Astrocyte of the spinal cord (primary cell): ENCODE measurements around the gene TRIM66.

Source experiments
- DNase-seq: peaks from one replicate; pipeline ENCODE4 v3.0.0; 2011; ENCODE audit warnings: low read depth, low spot score
- H3K4me3 ChIP-seq: 2 replicates; pipeline ENCODE4 v1.5.1; 2011; ENCODE audit warnings: low read depth, mild to moderate bottlenecking, low read length, moderate library complexity
- in situ Hi-C: cut with HindIII; loops from 2 replicates; pipeline ENCODE4 v1.10.0; 2017; ENCODE audit warnings: low sequenced_read_pairs
- TF ChIP-seq, protein P1 (sequence below): IDR thresholded peaks from 2 replicates; pipeline ENCODE4 v1.5.1; 2012; ENCODE audit warnings: low read depth, mild to moderate bottlenecking, low read length, inconsistent platforms

TRIM66 gene

DNA sequence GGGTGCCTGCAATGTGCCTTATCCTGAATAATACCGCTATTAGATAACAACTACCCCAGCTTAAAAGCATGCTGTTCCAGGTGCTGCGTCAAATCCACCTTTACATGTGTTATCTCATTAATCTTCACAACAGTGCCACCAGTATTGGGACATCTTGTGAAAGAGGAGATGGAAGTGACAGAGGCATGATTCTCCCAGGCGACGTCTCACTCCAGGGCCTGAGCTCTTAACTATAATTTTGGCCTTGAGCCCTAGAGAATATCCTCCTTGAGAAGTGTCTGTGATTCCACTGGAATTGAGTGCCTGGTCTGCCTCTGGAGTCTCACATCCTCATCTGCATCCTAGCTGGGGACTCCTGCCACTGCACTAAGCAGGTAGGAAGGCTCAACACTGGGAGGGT lies 43.9 kb upstream of the TRIM66 start:
- no peak overlapping the region for H3K4me3 ChIP-seq
- in situ Hi-C loops, result no loop called here
- no peak for DNase-seq
- TF ChIP-seq, protein P1, sequence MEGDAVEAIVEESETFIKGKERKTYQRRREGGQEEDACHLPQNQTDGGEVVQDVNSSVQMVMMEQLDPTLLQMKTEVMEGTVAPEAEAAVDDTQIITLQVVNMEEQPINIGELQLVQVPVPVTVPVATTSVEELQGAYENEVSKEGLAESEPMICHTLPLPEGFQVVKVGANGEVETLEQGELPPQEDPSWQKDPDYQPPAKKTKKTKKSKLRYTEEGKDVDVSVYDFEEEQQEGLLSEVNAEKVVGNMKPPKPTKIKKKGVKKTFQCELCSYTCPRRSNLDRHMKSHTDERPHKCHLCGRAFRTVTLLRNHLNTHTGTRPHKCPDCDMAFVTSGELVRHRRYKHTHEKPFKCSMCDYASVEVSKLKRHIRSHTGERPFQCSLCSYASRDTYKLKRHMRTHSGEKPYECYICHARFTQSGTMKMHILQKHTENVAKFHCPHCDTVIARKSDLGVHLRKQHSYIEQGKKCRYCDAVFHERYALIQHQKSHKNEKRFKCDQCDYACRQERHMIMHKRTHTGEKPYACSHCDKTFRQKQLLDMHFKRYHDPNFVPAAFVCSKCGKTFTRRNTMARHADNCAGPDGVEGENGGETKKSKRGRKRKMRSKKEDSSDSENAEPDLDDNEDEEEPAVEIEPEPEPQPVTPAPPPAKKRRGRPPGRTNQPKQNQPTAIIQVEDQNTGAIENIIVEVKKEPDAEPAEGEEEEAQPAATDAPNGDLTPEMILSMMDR, result no peak

DNA sequence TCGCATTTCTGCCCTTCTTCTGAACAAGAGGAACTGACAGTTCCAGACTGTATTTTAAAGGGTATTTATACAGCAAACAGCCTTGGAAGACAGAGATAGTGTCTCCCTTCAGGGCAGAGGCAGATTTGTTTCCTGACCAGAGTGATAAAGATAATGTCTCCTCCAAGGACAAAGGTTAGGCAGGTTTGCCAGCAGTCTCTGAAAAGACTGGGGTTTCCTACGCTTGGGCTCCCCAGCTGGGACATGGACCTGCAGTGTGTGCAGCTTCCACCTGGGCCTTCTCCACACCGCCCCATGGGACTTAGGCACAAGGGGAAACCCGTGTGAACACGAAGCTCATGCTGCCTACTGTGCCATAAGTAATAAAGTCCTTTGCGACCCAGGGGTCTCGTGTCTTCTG lies 42.2 kb upstream of the TRIM66 start:
- in situ Hi-C loops, result no loop called here
- TF ChIP-seq, protein P1, result no peak

DNA sequence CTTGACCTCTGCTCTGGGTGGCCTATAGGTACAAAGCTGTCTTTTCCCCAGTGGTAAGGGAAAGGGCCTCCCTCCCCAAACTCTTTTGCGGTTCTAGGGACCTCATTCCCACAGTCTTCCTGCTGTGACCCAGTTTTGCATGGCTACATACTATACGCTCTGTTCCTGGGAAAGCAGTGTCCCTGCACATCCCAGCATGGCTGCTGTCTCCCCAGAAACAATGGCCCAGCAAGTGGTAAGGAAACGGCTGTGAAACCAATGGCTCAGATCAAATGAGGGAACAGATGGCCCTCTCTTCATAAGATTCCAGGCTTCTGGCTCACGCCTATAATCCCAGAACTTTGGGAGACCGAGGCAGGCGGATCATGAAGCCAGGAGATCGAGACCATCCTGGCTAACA lies 41.2 kb upstream of the TRIM66 start:
- H3K4me3 ChIP-seq, result no peak overlapping the region
- TF ChIP-seq, protein P1, result no peak
- DNase-seq, result no peak
- in situ Hi-C loops, result no loop called here

More for the DNA sequence above, 42.2 kb upstream of the TRIM66 start:
- H3K4me3 ChIP-seq, result no peak overlapping the region
- no peak for DNase-seq

DNA sequence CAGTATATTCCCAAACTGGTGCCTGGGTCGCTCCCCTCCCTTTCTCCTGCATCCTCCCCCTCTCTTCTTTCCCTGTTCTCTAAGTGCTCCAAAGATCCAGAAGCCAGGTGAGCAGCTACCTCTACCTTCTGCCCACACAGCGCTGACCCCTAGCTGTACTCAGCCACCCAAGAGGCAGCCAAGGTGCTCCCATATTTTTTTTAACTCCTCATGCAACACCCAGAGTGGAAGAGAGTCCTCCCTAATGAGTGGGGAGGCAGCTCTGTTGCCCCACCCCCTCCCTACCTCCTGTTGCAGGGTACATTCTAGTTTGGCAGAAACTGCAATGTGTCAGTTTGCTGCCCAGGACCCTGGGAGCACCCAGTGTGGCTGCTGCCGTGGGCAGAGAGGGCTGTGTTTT lies 40.3 kb upstream of the TRIM66 start:
- no peak for DNase-seq
- TF ChIP-seq, protein P1, result no peak
- H3K4me3 ChIP-seq, result no peak overlapping the region
- in situ Hi-C loops, result no loop called here

DNA sequence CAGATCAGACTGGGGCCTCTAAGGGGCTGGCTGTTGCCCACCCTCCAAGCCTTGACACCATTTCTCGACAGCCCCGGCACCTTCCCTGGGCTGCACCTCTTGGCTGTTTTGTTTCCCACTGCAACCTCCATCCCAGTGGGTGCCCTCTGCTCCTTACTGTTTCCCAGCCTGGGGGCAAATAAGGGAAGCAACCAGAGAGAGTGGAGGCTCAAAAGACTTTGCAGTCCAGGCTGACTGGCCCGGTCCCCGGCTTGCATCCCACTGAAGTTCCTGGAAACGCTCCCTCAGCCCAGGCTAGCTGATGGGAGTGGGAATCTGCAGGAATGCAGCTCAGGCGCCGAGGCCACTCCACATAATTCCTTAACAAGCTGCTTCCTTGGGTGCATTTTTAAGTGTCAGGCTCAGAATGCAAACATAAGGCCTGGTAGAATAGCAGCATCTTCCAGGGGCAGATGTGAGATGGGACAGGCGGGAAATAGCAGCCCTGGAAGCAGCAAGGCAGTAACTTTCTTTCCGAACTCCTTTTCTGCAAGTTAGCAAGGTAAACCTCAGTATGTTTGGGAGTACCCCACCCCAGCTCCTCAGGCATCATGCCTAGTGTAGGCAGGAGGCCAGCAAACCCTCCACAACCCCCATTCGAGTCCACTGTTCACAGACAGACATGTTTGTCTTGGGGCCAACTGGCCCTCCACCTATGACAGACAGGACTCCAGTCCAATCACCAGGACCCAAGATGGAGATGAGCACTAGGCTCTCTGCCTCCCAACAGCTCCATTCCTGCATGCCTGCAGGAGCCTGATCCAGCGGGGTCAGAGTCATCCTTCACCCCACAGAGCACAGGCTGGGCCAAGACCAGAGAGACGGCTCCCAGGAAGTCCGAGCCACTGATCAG lies 39.4 kb upstream of the TRIM66 start:
- in situ Hi-C loops, result no loop called here
- DNase-seq, result peak; percentile 41
- TF ChIP-seq, protein P1, result no peak
- no peak overlapping the region for H3K4me3 ChIP-seq

DNA sequence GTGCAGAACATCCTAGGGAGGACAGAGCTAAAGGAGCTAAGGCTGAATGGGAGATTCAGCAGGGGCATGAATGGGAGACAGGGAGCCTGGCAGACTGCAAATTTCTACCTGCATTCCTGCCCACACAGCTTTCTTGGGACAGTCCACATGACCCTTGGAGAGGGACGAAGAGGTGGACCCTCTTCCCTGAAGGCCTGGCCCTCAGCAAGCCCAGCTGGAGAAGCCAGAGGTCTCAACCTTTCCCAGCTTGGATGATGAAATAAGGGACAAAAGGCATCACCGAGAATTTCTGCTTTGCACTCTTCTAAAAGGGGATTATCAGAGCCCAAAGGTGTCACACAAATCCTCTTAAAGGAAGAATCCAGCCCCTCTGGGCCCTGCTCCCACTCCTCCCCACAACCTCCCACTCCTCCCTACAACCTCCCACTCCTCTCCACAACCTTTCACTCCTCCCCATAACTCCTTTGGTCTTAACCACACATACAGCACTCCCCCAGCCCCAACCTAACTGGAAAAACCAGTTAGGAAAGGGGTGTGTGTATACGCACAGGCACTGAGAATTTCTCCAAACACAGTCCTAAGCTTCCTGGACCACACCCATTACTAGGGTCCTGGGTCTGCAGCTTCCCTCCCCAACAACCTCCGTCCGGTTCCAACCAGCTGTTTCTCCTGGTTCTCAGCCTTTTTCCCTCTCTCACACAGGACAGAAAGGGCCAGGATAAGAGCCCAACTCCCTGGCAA lies 38.6 kb upstream of the TRIM66 start:
- no peak overlapping the region for H3K4me3 ChIP-seq
- in situ Hi-C loops, result no loop called here
- TF ChIP-seq, protein P1, result no peak
- no peak for DNase-seq
